Ecto neural progenitor cell (in vitro differentiated cells): ENCODE data around the gene SFXN1.

Experiments used
- DNase-seq: peaks from one replicate; pipeline ENCODE4 v3.0.0-alpha.2; 2018; ENCODE audit warnings: low spot score

Gene SFXN1

DNA sequence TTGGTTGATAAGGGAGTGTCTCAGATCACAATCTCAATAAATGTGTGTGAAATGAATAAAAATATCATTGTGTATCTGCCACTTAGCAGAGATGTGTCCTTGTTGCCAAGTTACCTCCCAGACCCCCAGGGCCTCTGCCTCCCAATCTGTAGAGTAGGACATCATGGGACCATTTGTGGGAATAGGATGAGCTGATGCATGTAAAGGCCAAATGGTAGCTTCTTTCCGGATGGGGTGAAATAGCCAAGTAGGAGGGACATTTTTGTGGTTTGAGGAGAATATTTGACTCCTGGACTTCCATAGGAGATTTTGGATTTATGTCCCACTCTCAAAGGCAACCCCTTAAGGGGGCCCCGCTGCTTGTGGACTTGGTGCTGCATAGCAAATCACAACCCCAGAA lies 96.9 kb downstream of the SFXN1 start:
- DNase-seq: no peak

- DNase-seq: no peak
Observed at GRCh38 chr5:175576096-175576495, 97.7 kb downstream of the SFXN1 start.

- no peak for DNase-seq
Observed at GRCh38 chr5:175576591-175576990, 98.2 kb downstream of the SFXN1 start.
